Effector memory CD8-positive, alpha-beta T cell (primary cell): Measurements from ENCODE around the gene POLDIP2.

Experiments
- ATAC-seq: fragments of 150-1000 bp; cut with Tn5 transposase; replicated peaks from 2 replicates; pipeline ENCODE4 v1.10.0; 2021; ENCODE audit warnings: mild to moderate bottlenecking, moderate library complexity
- DNase-seq, 3 experiments: peaks; one replicate each; pipeline ENCODE4 v3.0.0; 2021
- H3K27ac Mint-ChIP-seq, 2 donors: one replicate each; pipeline ENCODE4 v1.8.0; 2022; ENCODE audit warnings: mild to moderate bottlenecking in 2 of 2, mixed read lengths in 2 of 2, moderate library complexity in 2 of 2
- H3K27me3 Mint-ChIP-seq, 2 donors: one replicate each; pipeline ENCODE4 v1.8.0; 2022; ENCODE audit warnings: mixed read lengths in 2 of 2
- H3K36me3 Mint-ChIP-seq: one replicate; pipeline ENCODE4 v1.8.0; 2022; ENCODE audit warnings: mild to moderate bottlenecking, moderate library complexity, mixed read lengths; ENCODE audit not compliant: insufficient read depth
- H3K4me1 Mint-ChIP-seq, 2 donors: one replicate each; pipeline ENCODE4 v1.8.0; 2022; ENCODE audit warnings: low read depth in 2 of 2, mixed read lengths in 2 of 2
- H3K4me3 Mint-ChIP-seq, 2 donors: one replicate each; pipeline ENCODE4 v1.8.0; 2022; ENCODE audit warnings: mild to moderate bottlenecking in 2 of 2, mixed read lengths in 2 of 2, moderate library complexity in 2 of 2
- H3K9me3 Mint-ChIP-seq, 2 donors: one replicate each; pipeline ENCODE4 v1.8.0; 2022; ENCODE audit warnings: mixed read lengths in 2 of 2

Gene POLDIP2

DNA sequence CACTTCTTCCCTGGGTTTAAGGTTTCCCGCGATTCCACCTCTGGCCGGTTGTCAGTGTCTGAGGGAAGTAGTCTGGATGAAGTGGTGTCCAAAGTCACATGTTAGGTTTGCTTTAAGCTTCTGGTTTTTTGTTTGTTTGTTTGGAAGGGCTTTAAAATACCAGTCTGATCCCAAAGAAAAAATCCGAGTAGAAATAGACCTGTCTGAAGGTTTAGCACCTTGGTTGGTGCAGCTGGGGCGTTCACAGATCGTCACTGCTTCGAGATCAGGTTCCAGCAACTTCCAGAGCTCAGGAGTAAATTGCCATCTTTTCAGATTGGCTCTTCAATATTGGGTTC, 37.8 kb downstream of the POLDIP2 start:
- no peaks in the 10 kb centered on the region for H3K9me3 Mint-ChIP-seq

DNA sequence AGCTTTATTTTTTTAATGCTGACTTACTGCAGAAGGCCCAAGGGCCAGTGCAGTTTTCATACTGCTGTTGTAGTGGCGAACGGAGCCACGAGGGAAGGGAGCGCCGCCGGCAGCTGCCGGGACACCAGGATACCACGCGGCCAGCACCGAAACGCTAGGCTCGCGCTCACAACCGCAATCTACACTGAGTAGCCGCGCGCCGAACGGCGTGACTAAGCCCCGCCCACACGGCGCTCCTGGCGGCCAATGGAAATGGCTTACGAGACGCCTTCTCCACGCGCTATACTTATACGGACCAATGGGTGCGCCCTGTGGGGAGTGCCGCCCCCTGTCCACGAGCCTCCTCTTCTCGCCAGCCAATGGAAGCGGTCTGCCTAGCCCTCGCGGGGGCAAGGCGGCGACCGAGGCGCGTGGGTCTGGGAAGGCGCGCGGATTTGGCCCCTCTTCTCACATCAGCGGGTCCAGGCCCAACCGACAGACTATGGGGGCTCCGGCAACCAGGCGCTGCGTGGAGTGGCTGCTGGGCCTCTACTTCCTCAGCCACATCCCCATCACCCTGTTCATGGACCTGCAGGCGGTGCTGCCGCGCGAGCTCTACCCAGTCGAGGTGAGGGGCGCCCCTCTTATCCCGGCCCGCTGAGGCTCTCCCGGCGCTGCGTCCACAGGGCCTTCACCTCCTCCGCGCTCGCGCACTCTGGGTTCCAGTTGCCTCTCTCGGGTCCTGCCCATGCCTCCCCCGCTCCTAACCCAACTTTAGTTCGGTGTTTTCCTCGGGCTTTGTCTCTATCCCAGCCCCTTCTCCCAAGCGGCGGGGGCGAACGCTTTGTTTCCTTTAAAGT, 38.3 kb downstream of the POLDIP2 start, which contains the start of gene TMEM97:
TSS of gene TMEM97 (plus strand) at position 442 of the 839 bp plus-strand sequence. CDS start at position 482, 40 bp downstream.
- Mint-ChIP-seq H3K27me3 (no peaks in the 10 kb centered on the region), H3K4me3 (peak within 1 kb of the TSS; percentile 87 to 90), H3K27ac (peak within 1 kb of the TSS; percentile 44 to 54), H3K4me1 (peaks cover 14 to 18% of the 10 kb centered on the region in 2 donors), H3K9me3 (no peaks in the 10 kb centered on the region), H3K36me3 (peaks cover 15% of the 10 kb centered on the region)
- DNase-seq = peak; percentile 90 to 92 (median 92)
- ATAC-seq = peak; percentile 97

More for the DNA sequence above, 37.8 kb downstream of the POLDIP2 start:
- peaks cover 15% of the 10 kb centered on the region for H3K36me3 Mint-ChIP-seq
- DNase-seq (no peak), ATAC-seq (no peak)
- no peaks in the 10 kb centered on the region for H3K27me3 Mint-ChIP-seq
- peaks cover 14 to 18% of the 10 kb centered on the region in 2 donors for H3K4me1 Mint-ChIP-seq
- H3K27ac Mint-ChIP-seq = peak overlapping the region; percentile 44 to 54
- peak overlapping the region; percentile 87 to 90 for H3K4me3 Mint-ChIP-seq

DNA sequence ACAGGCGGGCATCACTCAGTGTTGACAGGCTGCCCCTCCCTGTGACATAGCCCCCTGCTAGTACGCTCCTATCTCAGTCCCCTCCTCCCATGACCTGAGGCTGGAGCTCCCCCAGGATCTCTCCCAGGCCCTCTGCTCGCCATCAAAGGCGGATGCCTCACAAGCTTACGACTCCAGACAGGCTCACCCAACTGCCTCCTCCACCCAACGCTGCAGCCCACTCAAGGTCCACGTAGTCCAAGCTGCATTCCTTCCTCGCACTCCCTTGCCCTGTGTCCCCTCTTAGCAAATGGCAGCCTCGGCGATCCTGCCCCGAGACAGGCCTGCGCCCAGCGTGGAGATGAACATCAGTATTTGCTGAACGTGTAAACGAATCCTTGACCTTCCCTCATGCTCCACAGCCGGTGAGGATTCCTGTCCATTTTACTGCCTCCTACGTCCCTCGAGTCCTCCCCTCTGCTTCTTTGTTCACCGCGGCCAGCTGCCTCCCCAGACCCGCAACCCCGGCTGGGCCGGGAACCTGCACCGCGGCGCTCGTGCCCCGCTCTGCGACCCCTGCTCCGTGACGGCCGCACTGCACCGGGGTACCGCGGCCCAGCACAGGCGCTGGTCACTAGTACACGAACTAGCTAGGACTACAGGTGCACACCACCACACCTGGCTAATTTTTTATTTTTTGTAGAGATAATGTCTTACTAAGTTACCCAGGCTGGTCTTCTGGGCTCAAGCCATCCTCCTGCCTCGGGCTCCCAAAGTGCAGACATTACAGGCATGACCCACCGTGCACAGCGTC, 39.2 kb downstream of the POLDIP2 start:
- DNase-seq (no peak), ATAC-seq (no peak)
- Mint-ChIP-seq H3K36me3 (peaks cover 15% of the 10 kb centered on the region), H3K4me1 (peaks cover 14 to 18% of the 10 kb centered on the region in 2 donors), H3K9me3 (no peaks in the 10 kb centered on the region), H3K27ac (peak overlapping the region; percentile 44 to 54), H3K4me3 (peak overlapping the region; percentile 87 to 90), H3K27me3 (no peaks in the 10 kb centered on the region)

DNA sequence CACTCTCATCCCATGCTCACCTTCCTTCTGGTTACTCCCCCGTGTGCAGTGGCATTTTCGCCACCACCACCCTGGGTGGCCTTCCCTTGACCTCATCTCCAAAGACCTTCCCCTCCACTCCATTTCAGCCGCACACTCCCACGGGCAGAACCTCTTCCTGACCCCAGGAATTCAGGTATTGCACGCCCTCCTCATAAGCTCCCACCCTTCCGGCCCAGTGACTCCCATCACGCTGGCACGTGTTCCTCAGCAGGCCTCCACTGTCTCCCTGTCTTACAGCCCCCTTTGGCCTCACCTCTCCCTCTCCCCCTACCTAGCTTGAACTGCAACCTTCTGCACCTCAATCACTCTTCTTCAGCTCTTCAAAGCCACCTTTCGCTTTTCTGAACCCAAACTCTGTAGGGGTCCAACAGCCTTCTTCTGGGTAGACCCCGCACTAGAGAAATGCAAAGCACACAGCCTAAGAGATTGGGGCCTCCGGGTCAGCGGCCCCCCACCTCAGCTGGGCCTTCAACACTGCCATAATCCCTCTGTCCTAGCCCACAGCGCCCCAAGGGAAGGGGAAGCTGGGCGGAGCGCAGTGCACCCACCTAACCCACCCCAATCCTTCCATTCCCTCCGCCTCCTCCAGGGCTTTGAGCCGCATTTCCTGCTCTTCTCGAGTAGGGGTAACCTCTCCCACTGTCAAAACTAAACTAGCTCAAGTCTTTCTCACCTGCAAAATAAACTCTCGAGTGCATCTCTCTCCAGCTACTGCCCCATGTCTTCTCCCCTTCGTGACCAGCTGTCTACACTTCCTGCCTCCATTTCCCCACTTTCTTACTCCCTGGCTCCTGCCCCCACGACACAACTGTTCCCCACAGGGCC, 40.0 kb downstream of the POLDIP2 start:
- Mint-ChIP-seq H3K4me1 (peaks cover 14 to 18% of the 10 kb centered on the region in 2 donors), H3K9me3 (no peaks in the 10 kb centered on the region), H3K27ac (no peak overlapping the region), H3K27me3 (no peaks in the 10 kb centered on the region), H3K36me3 (peaks cover 15% of the 10 kb centered on the region), H3K4me3 (peak overlapping the region; percentile 3 to 90)
- DNase-seq (no peak), ATAC-seq (no peak)

DNA sequence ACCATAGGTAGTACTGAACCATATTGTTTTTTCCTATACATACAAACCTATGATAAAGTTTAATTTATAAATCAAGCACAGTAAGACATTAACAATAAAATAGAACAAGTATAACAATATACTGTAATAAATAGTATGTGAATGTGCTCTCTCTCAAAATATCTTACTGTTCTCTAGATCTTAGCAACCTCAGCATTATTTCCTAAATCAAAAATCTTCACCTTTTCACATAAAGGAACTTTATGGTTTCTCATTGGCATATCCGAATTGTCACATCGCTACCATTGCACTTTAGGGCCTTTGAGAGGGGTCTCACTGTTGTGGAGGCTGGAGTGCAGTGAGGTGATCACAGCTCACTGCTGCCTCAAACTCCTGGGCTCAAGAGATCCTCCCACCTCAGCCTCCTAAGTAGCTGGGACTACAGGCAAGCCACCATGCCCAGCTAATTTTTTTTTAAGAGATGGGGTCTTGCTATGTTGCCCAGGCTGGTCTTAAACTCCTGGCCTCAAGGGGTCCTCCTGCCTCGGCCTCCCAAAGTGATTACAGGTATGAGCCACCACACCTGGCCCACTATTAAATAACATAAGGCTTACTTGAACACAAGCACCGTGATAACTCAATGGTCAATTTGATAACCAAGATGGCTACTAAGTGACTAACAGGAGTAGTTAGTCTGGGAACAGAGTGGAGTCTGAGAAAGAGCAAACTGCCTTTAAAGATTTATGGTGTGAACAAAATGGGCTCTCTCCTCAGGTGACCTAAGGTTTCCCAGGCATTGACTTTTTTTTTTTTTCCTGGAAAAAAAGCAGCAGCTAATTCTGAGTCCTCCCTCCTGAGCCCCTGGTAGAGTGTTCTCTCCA, 41.3 kb downstream of the POLDIP2 start:
- ATAC-seq = no peak
- Mint-ChIP-seq H3K36me3 (peaks cover 15% of the 10 kb centered on the region), H3K4me1 (peaks cover 14 to 18% of the 10 kb centered on the region in 2 donors), H3K9me3 (no peaks in the 10 kb centered on the region), H3K27me3 (no peaks in the 10 kb centered on the region), H3K27ac (no peak overlapping the region), H3K4me3 (peak overlapping the region in 1 of 2 donors; percentile 29)
- no peak for DNase-seq

DNA sequence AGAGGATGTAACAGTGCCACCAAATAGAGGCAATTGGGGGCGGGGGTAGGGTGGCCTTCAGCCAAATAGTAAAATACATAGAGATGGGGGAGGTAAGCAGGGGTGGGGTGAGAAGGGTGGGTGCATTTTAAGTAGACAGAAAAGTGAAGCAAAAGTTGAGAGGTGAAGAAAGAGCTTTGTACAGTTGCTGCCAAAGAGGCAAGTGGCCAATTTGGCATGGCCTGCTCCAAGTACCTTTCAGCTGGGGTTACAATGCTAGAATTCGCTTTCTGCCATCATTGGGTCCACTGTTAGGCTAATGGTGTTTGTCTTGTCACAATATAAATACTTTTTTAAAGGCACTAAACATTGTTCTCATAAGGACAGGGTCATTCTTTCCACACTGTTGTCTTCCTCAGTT, 43.5 kb downstream of the POLDIP2 start:
- H3K36me3 Mint-ChIP-seq = peaks cover 8% of the 10 kb centered on the region
- H3K27me3 Mint-ChIP-seq = no peaks in the 10 kb centered on the region
- peaks cover 9% of the 10 kb centered on the region in 2 donors for H3K4me1 Mint-ChIP-seq
- no peak overlapping the region for H3K4me3 Mint-ChIP-seq
- H3K9me3 Mint-ChIP-seq = no peaks in the 10 kb centered on the region
- no peak for ATAC-seq
- no peak for DNase-seq
- H3K27ac Mint-ChIP-seq = no peak overlapping the region

DNA sequence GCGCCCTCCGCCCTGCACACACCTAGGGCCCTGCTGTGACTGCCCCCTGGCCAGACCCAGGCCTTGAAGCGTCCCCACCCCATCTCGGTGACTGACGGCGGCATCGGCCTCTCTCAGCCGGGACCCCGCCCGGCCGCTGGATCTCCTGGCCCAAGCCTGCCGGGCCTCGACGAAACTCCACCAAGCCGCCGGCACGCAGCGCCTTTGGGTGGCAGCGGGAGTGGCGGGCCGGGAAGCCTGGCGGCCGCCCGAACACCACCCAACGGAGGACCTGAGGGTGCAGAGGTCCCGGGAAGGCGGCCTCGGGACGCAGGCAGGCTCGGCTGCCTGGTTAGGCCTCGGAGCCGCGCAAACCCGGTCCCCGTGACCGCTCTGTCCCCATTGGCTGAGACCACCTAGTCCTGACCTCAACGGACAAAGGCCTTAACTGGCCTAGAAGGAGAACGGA, 50.3 kb downstream of the POLDIP2 start:
- H3K36me3 Mint-ChIP-seq = no peaks in the 10 kb centered on the region
- ATAC-seq (no peak), DNase-seq (no peak)
- H3K27ac Mint-ChIP-seq = no peak overlapping the region
- peaks cover 0 to 17% of the 10 kb centered on the region in 2 donors for H3K27me3 Mint-ChIP-seq
- no peaks in the 10 kb centered on the region for H3K4me1 Mint-ChIP-seq
- H3K4me3 Mint-ChIP-seq = no peak overlapping the region
- H3K9me3 Mint-ChIP-seq = no peaks in the 10 kb centered on the region

DNA sequence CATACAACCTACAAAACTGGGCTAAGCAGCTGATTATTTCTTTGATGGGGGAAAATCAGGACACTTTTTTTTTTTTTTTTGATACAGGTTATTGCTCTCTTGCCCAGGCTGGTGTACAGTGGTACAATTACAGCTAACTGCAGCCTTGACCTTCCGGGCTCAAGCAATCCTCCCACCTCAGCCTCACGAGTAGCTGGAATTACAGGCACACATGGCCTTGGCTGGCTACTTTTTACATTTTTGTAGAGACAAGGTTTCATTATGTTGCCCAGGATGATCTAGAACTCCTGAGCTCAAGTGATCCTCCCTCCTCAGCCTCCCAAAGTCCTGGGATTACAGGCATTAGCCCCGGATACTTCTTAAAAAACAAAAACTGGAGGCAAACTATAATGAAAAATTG, 58.9 kb downstream of the POLDIP2 start:
- Mint-ChIP-seq H3K27me3 (peaks cover 18 to 22% of the 10 kb centered on the region in 2 donors), H3K36me3 (no peaks in the 10 kb centered on the region), H3K4me3 (no peak overlapping the region), H3K4me1 (no peaks in the 10 kb centered on the region), H3K9me3 (no peaks in the 10 kb centered on the region), H3K27ac (no peak overlapping the region)
- ATAC-seq (no peak), DNase-seq (no peak)
